ENCODE data around the gene ARHGEF39.

DNA sequence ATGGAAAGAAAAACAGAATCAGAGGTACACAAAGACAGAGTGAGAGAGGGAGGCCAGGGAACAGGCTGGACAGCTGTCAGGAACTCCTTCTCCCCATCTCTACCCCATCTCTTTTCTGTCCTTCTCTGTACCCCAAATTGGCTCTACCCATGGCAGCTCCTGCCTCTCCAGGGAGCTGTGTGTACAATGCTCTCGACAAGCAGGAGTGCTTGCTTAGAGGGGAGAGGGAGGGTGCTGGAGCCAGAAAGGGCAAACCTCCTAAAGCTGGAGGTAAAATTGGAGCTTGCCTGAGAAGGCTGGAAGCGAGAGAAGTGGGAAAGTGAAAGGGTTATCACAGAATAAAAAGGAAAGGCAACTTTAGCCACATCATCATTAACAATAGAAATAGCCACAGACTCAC is 18.3 kb upstream of the ARHGEF39 start:
- TF ChIP-seq, protein P1, sequence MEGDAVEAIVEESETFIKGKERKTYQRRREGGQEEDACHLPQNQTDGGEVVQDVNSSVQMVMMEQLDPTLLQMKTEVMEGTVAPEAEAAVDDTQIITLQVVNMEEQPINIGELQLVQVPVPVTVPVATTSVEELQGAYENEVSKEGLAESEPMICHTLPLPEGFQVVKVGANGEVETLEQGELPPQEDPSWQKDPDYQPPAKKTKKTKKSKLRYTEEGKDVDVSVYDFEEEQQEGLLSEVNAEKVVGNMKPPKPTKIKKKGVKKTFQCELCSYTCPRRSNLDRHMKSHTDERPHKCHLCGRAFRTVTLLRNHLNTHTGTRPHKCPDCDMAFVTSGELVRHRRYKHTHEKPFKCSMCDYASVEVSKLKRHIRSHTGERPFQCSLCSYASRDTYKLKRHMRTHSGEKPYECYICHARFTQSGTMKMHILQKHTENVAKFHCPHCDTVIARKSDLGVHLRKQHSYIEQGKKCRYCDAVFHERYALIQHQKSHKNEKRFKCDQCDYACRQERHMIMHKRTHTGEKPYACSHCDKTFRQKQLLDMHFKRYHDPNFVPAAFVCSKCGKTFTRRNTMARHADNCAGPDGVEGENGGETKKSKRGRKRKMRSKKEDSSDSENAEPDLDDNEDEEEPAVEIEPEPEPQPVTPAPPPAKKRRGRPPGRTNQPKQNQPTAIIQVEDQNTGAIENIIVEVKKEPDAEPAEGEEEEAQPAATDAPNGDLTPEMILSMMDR (IDR thresholded peaks at IDR 0.05), result no peak
- TF ChIP-seq POLR2A (IDR thresholded peaks at IDR 0.05), result no peak

Measured in thyroid gland (tissue), 4 donors.